ENCODE measurements around the gene MED27. TPM values are rescaled to one million over a fixed set of nuclear protein-coding genes. Genes with fewer than 3 reads are reported as not detected.

MED27 gene
- total RNA-seq, 2 donors from 2014 or later, result 12.0 to 18.8 TPM

- TF ChIP-seq CTCF (IDR thresholded peaks at IDR 0.05), result no peak
- Histone ChIP-seq H3K27ac (no peak overlapping the region), H3K4me3 (no peak overlapping the region), H3K27me3 (no peaks in the 10 kb centered on the region), H3K36me3 (no peaks in the 10 kb centered on the region), H3K9ac (ENCODE audit: low read depth in 2 of 2, low read length in 2 of 2) (no peak overlapping the region), H3K4me1 (no peaks in the 10 kb centered on the region), H3K9me3 (no peaks in the 10 kb centered on the region)
- no peak for DNase-seq
- intact Hi-C loops (cut with DNase I), result no loop called here
These were observed 253.6 kb downstream of the MED27 start for GRCh38 chr9:131826053-131826452.

- Histone ChIP-seq H3K4me1 (no peaks in the 10 kb centered on the region), H3K9ac (ENCODE audit: low read depth in 2 of 2, low read length in 2 of 2) (no peak overlapping the region), H3K9me3 (no peaks in the 10 kb centered on the region), H3K27me3 (no peaks in the 10 kb centered on the region), H3K27ac (no peak overlapping the region), H3K4me3 (no peak overlapping the region), H3K36me3 (no peaks in the 10 kb centered on the region)
- intact Hi-C loops (cut with DNase I), result no loop called here
- DNase-seq, result no peak
- no peak for TF ChIP-seq CTCF (IDR thresholded peaks at IDR 0.05)
These were observed 254.6 kb downstream of the MED27 start for GRCh38 chr9:131824953-131825495.

- Histone ChIP-seq H3K9ac (ENCODE audit: low read depth in 2 of 2, low read length in 2 of 2) (no peak overlapping the region), H3K27ac (no peak overlapping the region), H3K27me3 (no peaks in the 10 kb centered on the region), H3K4me3 (no peak overlapping the region), H3K9me3 (no peaks in the 10 kb centered on the region), H3K36me3 (no peaks in the 10 kb centered on the region), H3K4me1 (no peaks in the 10 kb centered on the region)
- TF ChIP-seq CTCF (IDR thresholded peaks at IDR 0.05), result no peak
- intact Hi-C loops (cut with DNase I), result no loop called here
- no peak for DNase-seq
These were observed 255.5 kb downstream of the MED27 start for GRCh38 chr9:131824155-131824594.

- no peaks in the 10 kb centered on the region for H3K27me3 ChIP-seq
- H3K4me1 ChIP-seq, result no peaks in the 10 kb centered on the region
- no peak overlapping the region for H3K4me3 ChIP-seq
- TF ChIP-seq CTCF (IDR thresholded peaks at IDR 0.05), result no peak
- intact Hi-C loops (cut with DNase I), result no loop called here
- DNase-seq, result no peak
- no peaks in the 10 kb centered on the region for H3K36me3 ChIP-seq
- H3K27ac ChIP-seq, result no peak overlapping the region
- no peak overlapping the region for H3K9ac ChIP-seq (ENCODE audit: low read depth in 2 of 2, low read length in 2 of 2)
- no peaks in the 10 kb centered on the region for H3K9me3 ChIP-seq
These were observed 255.9 kb downstream of the MED27 start for GRCh38 chr9:131823701-131824146.

- Histone ChIP-seq H3K4me1 (no peaks in the 10 kb centered on the region), H3K4me3 (no peak overlapping the region), H3K9ac (ENCODE audit: low read depth in 2 of 2, low read length in 2 of 2) (no peak overlapping the region), H3K27ac (no peak overlapping the region), H3K9me3 (no peaks in the 10 kb centered on the region), H3K36me3 (no peaks in the 10 kb centered on the region), H3K27me3 (no peaks in the 10 kb centered on the region)
- DNase-seq, result no peak
- intact Hi-C loops (cut with DNase I), result no loop called here
- TF ChIP-seq CTCF (IDR thresholded peaks at IDR 0.05), result no peak
These were observed 261.6 kb downstream of the MED27 start for GRCh38 chr9:131818089-131818488.

Measured in colonic mucosa (tissue), 4 donors.